Measurements from ENCODE around the gene DLGAP1.

- TF ChIP-seq CTCF (IDR thresholded peaks at IDR 0.05), result no peak
- no peak for TF ChIP-seq POLR2A (IDR thresholded peaks at IDR 0.05)
- no peak for TF ChIP-seq POLR2AphosphoS5 (IDR thresholded peaks at IDR 0.05)
- no peak for TF ChIP-seq EP300 (IDR thresholded peaks at IDR 0.05)
These were observed 161.8 kb downstream of the DLGAP1 start for GRCh38 chr18:4293337-4293736.
